GM21723 (cell line): ENCODE results near the gene TTYH2.
"Not testable (repeated sequence)": the region's sequence is repeated elsewhere in the genome, so short reads cannot be mapped to it uniquely, and the experiment has no call there.

ENCODE experiments used
- ATAC-seq: cut with Tn5 transposase; IDR thresholded peaks from one replicate; pipeline ENCODE4 v1.9.1; 2021; ENCODE audit warnings: mild to moderate bottlenecking, moderate library complexity; ENCODE audit not compliant: unreplicated experiment

The TTYH2 gene, protein sequence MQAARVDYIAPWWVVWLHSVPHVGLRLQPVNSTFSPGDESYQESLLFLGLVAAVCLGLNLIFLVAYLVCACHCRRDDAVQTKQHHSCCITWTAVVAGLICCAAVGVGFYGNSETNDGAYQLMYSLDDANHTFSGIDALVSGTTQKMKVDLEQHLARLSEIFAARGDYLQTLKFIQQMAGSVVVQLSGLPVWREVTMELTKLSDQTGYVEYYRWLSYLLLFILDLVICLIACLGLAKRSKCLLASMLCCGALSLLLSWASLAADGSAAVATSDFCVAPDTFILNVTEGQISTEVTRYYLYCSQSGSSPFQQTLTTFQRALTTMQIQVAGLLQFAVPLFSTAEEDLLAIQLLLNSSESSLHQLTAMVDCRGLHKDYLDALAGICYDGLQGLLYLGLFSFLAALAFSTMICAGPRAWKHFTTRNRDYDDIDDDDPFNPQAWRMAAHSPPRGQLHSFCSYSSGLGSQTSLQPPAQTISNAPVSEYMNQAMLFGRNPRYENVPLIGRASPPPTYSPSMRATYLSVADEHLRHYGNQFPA

GRCh38 chr17:74212913-74213791 is at the start of gene TTYH2:
Gene TTYH2 (plus strand): TSS chr17:74213571. CDS start chr17:74213588, 17 bp downstream.
- peak; percentile 59 for ATAC-seq

DNA sequence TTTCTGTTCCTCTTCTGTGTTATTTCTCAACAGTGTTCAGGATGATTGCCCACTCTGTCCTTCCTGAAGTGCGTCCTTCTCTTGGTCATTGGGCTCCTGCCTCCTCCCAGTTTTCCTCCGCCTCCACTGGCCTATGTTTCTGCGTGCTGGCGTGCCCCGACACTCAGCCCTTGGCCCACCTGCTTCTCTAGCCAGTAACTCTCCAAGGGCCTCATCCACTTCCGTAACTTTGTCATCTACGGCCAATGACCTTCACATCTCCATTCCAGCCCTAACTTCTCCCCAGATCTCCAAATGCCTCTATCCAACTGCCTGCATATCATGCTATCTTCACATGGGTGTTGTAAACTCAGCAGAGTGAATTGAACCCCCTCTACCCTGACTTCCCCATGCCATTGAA is 49.5 kb upstream of the TTYH2 start:
- no peak for ATAC-seq

DNA sequence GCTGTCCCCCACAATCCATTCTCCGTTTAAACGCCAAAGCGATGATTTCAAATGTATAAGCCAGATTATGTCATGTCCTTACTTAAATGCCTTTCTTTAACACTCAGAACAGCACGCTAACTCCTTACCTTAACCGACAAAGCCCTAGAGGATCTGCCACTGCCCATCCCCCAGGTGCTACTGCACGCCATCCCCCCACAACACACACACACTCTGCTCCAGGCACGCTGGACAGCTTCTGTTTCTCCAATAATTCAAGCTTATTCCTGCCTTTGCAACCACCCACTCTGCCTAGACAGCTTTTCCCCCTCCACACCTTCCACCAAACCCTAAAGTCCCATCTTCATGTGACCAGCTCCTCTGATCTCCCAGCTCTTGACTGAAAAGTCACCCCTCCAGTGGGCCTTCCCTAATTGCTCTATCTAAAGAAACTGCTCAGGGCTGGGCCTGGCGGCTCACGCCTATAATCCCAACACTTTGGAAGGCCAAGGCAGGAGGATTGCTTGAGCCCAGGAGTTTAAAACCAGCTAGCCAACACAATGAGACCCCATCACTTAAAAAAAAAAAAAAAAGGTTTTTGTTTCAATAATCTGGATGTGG is 48.8 kb upstream of the TTYH2 start:
- no peak for ATAC-seq

GRCh38 chr17:74165797-74166365 is 47.5 kb upstream of the TTYH2 start:
- no peak for ATAC-seq

DNA sequence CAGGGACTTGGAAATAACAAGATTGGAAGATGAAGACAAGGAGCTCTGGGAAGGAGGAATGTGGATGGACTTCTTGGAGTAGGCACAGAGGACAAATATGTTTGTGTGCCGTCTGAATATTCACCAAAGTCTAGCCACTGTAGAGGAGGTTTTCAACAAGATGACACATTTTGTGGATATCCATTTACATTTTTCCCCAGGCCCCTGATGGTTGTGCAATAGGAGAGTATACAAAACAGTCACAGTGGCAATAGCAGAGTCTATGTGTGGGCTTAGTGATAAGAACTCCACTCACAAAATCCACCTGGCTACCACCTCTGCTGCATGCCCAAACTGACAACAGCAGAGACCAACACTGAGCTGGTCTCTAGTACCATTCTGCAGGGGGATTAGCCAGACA is 42.4 kb upstream of the TTYH2 start:
- ATAC-seq: no peak

DNA sequence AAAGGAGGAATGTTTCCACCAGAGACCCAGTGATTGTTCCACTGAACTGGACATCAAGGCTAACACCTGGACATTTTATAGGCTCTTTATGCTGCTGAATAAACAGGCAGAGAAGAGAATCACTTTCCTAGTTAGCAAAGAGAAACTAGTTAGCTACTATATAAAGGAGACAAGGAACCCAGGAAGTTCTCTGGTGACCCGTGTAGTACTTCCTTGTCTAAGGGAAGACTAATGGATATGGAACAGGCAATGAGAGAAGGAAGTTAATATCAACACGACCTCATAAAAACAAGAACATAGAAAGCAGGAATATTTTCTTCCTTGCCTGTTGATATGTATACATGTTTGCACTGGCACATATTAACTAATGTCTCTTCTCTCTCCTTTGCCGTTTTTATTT is 40.7 kb upstream of the TTYH2 start:
- no peak for ATAC-seq

GRCh38 chr17:74176546-74177001 is 36.8 kb upstream of the TTYH2 start:
- ATAC-seq: peak; percentile 55

DNA sequence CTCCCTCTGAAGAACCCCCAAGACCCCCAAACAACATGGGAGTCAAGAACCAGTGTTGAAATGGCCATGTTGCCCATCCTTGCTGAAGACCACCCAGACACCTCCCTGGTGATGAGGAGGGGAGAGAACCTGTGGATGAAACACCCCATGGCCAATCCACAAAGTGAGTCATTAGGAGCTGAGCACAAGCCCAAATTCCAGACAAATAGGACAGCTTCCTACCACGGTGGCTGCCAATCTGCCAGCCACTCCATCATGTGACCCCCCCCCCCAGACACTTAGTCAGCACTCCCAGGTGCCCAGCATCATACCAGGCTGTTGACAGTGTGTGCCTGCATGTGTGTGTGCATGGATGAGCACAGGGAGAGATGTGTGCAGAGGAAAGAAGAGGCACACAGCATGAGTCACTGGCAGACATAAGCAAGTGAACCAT is 36.3 kb upstream of the TTYH2 start:
- no peak for ATAC-seq

DNA sequence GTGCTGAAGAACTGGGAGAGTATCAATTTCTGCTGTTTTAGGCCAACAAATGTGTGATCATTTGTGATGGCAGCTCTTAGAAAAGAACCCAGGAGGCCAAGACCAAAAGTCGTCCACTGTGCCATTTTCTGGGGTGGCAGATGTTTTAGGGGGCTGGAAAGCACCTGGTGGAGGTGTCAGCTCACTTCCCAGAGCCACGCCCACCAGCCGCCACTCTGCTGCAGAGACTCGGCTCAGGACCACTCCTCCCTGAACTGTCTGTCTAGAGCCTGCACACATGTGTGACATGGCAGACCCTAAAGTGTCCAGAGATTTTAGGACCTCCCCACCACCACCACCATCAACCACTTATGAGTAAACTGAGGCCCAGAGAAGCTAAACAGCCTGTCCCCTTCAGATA is 33.8 kb upstream of the TTYH2 start:
- no peak for ATAC-seq

DNA sequence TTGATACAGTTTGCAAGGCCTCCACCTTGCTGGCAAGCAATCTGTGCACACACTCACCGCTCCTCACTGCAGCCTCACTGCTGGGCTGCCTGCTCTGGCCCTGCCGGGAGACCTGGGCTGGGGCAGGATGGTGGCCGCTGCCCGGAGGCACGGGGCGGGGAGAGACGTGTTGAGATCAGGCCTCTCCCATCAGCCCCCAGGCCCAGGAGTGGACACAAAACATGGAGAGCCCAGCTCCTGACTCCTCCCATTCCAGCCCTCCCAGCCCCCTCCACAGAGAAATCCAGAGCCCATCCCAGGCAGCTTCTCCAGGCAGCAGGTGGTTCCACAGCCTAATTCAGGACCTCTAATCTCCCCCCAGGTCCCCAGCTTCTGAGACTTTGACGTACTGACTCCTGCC is 33.0 kb upstream of the TTYH2 start:
- no peak for ATAC-seq

DNA sequence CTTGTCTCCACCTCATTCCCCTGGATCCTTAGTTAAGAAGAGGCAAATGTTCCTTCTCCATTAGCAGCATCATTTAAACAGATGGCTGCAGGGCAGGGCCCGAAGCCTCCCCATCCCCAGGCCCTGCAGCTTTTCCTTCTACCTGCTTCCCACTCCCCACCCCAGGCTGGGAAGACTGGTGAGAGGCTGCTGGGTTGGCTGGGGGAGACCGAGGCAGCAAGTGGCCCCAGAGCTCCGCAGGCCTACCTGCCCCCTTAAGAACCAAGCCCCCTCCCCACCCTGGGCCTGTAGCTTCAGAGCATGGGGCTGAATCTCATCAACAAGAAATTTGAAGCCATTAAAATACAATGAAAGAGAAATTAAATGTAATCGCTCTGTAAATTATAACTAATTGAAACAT is 32.0 kb upstream of the TTYH2 start:
- ATAC-seq: no peak

DNA sequence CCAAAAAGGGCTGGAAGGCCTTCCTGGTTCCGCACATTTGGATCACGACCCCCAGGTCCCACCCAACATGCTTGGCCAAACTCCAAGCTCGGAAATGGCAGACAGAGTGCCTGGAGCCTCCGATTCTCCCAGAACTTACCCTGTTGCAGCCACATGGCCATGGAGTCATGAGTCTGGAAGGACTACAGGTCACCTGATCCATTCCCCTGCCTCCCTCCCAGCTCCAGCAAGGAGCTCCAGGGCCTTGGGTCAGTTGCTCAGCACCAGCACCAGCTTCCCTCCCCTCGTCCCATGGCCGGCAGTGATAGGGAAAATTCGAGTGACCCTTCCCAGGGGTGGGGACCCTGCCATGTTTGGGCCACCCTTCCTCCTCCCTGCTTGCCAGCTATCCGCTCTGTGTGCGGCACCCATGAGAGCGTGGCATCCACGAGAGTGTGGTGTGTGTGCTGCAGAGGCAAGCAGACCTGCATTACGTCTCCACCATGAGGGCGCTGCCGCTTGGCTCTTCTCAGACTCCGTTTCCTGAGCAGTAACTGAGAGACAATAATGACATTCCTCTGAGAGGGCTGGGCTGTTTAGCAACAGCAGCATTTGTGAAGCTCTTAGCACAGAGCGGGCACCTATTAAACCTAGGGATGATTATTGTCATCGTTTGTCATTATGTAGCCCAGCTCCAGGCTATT is 31.2 kb upstream of the TTYH2 start:
- no peak for ATAC-seq

DNA sequence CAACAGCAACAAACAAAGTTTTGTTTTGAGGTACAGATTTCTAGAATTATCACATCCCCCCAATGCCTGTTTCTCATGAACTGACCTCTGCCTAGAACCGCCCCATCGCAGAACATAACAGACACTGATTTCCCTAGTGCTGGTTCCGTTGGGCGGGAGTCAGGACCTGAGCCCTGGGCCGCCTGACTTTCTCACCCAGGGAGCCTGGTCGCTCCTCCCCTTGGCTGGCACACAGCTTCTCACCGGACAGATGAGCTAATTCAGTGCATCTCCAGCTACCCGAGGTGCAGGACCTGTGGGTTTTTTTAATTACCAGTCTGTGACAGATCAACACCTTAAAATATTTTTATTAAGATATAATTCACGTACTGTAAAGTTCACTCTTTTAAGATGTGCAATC is 30.0 kb upstream of the TTYH2 start:
- no peak for ATAC-seq

DNA sequence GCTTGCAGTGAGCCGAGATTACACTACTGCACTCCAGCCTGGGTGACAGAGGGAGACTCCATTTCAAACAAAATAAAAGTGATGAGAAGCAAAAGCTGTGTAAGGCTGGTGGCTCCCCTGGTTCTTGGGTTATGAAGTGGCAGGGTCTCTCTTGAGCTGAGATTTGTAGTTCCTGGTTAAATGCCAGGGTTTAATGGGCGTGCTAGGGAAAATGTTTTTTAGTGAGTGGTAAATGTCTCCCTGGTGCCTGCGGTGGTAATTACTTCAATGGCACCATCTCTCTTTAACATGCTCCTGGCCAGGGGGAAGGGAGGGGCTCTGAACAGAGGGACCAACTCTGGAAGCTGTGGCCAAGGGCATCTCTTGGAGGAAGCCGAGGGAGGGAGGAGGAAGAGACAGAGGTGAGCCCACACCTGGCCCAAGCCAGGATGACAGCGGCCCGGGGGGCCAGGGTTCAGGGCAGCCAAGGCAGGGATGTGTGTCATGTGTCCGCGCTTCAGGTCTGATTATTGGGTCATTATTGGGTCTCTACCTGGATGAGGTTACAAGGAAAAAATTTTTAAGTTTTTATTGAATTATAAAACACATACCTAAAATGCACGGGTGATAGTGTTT is 27.7 kb upstream of the TTYH2 start:
- ATAC-seq: no peak

GRCh38 chr17:74186498-74186897 is 26.9 kb upstream of the TTYH2 start:
- no peak for ATAC-seq

DNA sequence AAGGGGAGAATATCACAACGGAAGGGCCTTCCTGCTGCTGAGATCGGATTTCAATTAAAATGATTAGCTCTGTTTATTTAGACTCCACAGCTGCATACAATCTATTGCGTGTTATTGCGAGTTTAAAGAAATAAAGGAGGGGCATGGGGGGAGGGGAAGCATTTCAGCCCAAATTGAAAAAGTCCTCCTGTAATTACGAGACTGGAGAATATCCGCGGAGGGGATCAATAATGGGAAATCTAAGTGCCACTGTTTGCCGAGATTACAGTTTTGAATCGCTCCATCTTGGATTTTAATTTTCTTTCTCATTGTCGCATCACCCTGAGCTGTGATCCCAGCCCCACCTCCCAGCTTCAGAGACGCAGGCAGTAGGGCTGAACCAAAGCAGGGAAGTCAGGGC is 25.6 kb upstream of the TTYH2 start:
- no peak for ATAC-seq

DNA sequence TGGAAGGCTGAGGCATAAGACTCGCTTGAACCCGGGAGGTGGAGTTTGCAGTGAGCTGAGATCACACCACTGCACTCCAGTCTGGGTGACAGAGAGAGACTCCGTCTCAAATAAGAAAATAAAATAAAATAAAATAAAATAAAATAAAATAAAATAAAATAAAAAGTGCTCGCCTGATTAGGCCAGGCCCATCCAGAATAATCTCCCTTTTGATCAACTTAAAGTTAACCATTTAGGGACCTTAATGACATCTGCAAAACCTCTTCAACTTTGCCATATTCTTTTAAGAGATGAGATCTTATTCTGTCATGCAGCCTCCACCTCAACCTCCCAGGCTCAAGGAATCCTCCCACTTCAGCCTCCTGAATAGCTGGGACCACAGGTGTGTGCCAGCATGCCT is 24.7 kb upstream of the TTYH2 start:
- ATAC-seq: not testable (repeated sequence)

DNA sequence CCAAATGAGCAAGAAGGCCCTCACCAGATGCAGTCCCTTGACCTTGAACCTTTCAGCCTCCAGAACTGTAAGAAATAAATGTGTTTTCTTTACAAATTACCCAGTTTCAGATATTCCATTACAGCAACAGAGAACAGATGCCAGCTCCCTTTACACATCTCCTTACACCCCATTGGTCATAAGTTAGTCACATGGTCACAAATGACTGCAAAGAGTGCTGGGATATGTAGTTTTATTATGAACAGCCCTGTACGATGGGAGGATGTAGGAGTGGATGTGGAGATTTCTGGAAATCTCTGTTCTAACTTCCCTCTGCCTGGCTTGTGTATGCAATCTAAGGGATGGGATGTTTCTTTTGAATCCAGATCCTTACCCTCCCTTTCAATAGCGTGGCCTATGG is 23.2 kb upstream of the TTYH2 start:
- ATAC-seq: peak; percentile 72

DNA sequence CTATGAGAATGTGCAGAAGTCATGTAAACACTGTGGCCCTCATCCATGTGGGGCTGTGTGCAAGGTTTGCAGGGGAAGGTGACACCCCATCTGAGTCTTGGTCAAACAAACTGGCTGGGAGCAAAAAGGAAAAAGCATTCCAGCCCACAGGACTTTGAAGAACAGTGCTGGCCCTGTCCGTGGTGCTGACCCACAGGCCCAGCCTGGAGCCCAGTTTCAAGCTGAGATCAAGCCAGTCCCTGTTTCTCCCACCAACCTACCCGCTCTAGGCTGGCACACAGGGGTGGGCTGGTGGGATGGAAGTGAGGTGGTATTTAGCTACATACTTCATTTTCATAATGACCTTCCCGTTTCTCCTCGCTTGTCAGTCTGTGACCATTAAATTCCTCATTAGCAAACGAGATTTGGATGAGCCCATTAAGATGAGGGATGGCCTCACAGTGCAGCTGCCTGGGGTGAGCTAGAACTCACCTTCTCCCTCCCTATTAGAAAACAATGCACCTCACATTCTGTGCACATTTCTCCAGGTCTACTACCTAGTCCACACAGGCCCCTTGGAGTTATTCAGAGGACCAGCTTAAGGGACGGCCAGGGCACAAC is 22.5 kb upstream of the TTYH2 start:
- ATAC-seq: no peak
